Measurements from ENCODE around the gene RNF144A. TPM values are rescaled to one million over a fixed set of nuclear protein-coding genes. Genes with fewer than 3 reads are reported as not detected.

The RNF144A gene
- total RNA-seq, 1 experiment from 2014 or later, result 10.6 TPM

DNA sequence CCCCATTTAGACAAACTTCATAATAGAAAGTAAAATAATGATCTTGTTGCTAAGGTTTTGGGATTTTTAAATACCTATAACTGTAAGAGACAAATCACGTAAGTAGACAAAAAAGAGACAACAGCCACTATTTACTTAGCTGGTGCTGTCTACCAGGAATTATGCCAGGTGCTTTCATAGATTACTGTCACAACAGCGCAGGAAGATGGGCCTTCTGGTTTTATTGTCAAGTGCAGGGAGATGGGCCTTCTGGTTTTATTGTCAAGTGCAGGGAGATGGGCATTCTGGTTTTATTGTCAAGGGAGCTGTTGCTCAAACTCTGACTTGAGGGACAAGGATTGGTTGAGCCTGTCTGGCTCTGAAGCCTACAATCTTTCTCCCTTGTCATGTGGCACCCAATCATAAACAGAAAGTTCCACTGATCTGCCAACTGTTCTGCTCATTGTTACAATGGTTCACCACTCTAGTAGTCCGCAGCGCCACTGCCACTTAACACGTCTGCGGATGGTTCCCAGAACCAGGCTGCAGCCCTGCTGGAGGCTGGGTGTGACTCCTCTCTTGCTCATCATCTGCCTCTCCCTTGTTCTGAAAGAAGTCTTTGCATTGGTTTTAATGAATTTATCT, 95.0 kb downstream of the RNF144A start:
- Histone ChIP-seq H3K9ac (ENCODE audit: extremely low read depth, insufficient read length, low read length) (no peak overlapping the region), H3K56ac (ENCODE audit: insufficient read length, low read depth, low read length) (no peak overlapping the region), H2AFZ (ENCODE audit: low read length) (no peak overlapping the region), H2BK12ac (ENCODE audit: insufficient read length, low read depth, low read length) (no peak overlapping the region), H2BK20ac (ENCODE audit: low read depth, low read length, poor library complexity, severe bottlenecking) (no peak overlapping the region), H2AK5ac (ENCODE audit: insufficient read length, low read length) (no peak overlapping the region), H3K27ac (ENCODE audit: insufficient read length, low read depth, low read length) (no peak overlapping the region), H3K79me2 (ENCODE audit: insufficient read depth, low read length) (no peaks in the 10 kb centered on the region), H3K4ac (ENCODE audit: low read depth, low read length) (no peak overlapping the region), H3K23me2 (ENCODE audit: insufficient read length, low read depth, low read length, poor library complexity, severe bottlenecking) (no peaks in the 10 kb centered on the region), H3K27me3 (ENCODE audit: insufficient read depth, low read length) (no peaks in the 10 kb centered on the region), H3K79me1 (ENCODE audit: insufficient read depth, low read depth, low read length, poor library complexity, severe bottlenecking) (no peaks in the 10 kb centered on the region), H3K4me1 (ENCODE audit: insufficient read depth, low read length) (peaks cover 3% of the 10 kb centered on the region; the same call in 1 of the 2 replicates), H4K5ac (ENCODE audit: insufficient read length, low read depth, low read length) (no peak overlapping the region), H3K4me2 (ENCODE audit: insufficient read depth, insufficient read length, low read length) (no peak overlapping the region), H2BK5ac (ENCODE audit: insufficient read length, low read length) (no peak overlapping the region), H4K8ac (replicated peaks; ENCODE audit: insufficient read length, low read depth, low read length) (no peak overlapping the region), H3K18ac (ENCODE audit: insufficient read length, low read depth, low read length) (no peak overlapping the region), H3K14ac (ENCODE audit: insufficient read depth, low read length) (no peak overlapping the region), H4K20me1 (ENCODE audit: control insufficient read depth, insufficient read depth, insufficient read length) (no peaks in the 10 kb centered on the region), H3K9me3 (ENCODE audit: control insufficient read depth, low read depth, low read length) (no peaks in the 10 kb centered on the region), H2BK120ac (ENCODE audit: low read depth, low read length, poor library complexity, severe bottlenecking) (no peak overlapping the region), H2BK15ac (ENCODE audit: low read depth, low read length) (no peak overlapping the region), H4K91ac (ENCODE audit: insufficient read length, low read depth, low read length) (no peak overlapping the region), H3T11ph (ENCODE audit: low read length) (no peak overlapping the region), H3K23ac (ENCODE audit: insufficient read length, low read depth, low read length) (no peak overlapping the region)
- TF ChIP-seq, protein P1, sequence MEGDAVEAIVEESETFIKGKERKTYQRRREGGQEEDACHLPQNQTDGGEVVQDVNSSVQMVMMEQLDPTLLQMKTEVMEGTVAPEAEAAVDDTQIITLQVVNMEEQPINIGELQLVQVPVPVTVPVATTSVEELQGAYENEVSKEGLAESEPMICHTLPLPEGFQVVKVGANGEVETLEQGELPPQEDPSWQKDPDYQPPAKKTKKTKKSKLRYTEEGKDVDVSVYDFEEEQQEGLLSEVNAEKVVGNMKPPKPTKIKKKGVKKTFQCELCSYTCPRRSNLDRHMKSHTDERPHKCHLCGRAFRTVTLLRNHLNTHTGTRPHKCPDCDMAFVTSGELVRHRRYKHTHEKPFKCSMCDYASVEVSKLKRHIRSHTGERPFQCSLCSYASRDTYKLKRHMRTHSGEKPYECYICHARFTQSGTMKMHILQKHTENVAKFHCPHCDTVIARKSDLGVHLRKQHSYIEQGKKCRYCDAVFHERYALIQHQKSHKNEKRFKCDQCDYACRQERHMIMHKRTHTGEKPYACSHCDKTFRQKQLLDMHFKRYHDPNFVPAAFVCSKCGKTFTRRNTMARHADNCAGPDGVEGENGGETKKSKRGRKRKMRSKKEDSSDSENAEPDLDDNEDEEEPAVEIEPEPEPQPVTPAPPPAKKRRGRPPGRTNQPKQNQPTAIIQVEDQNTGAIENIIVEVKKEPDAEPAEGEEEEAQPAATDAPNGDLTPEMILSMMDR (conservative IDR thresholded peaks at IDR 0.05), result no peak
- Mint-ChIP-seq H3K9me3 (no peaks in the 10 kb centered on the region), H3K4me1 (peaks cover 8 to 14% of the 10 kb centered on the region in 2 experiments), H3K27ac (no peak overlapping the region), H3K36me3 (ENCODE audit: insufficient read depth in 1 of 3, low read depth in 3 of 3) (no peaks in the 10 kb centered on the region), H3K27me3 (ENCODE audit: low read depth) (no peaks in the 10 kb centered on the region), H3K4me3 (no peak overlapping the region)
- no peak for DNase-seq
- no CpG with 5 or more reads among the region's 6 CpGs for WGBS (ENCODE audit: extremely low coverage, insufficient read length, low lambda C conversion rate)

All from H9 (cell line).